GM18867 (cell line): Measurements from ENCODE around the gene ZNF850.
A peak's percentile ranks its signal among the peaks of the same experiment; 100 is the strongest.
"Not testable (repeated sequence)": the region's sequence is repeated elsewhere in the genome, so short reads cannot be mapped to it uniquely, and the experiment has no call there.

Source experiments
- ATAC-seq: cut with Tn5 transposase; IDR thresholded peaks from one replicate; pipeline ENCODE4 v1.9.1; 2021; ENCODE audit warnings: mild to moderate bottlenecking, moderate library complexity; ENCODE audit not compliant: unreplicated experiment

ZNF850 gene

DNA sequence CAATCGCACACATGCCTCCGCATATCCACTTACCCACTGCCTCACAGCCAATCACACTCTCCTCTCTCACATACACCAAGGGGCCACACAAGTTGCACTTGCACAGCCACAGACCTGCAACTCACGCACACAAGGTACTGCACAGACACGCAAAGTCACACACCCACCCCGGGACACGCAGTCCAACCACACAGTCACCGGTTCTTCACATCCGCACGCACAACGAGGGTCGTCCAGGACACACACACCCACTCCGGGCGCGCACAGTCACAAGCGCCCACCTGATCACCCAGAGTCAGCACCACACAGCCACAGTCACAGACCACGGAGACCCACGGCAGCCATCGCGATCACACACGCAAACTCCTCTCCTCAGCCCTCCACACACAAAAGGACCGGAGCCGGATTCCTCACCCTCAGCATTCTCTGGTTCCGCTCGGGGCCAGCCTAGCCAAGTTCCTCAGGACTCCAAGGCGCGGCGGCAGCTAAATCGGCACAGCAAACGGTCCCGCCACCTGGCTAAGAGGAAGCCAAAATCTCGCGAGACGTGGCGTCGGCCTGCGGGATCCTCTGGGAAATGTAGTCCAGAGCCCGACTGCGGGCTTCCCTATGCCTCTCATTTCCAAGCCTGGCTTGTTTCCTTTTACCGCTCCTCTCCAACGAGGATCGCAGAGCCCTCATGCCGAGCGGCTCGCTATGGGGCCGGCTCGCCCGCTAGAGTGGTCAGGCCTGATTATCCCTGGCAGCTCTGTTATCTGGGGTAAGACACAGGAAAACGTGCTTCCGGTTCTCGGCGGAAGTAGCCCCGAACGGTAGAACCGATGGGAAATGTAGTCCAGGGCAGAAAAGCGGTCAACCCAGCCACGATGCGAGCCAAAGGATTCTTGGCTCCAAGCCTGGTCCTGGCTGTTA lies at the start of gene ZNF850:
TSS of gene ZNF850 (minus strand) at position 497 of the 912 bp plus-strand sequence. CDS start 10,201 bp downstream, outside the sequence.
- ATAC-seq, result peak; percentile 92

DNA sequence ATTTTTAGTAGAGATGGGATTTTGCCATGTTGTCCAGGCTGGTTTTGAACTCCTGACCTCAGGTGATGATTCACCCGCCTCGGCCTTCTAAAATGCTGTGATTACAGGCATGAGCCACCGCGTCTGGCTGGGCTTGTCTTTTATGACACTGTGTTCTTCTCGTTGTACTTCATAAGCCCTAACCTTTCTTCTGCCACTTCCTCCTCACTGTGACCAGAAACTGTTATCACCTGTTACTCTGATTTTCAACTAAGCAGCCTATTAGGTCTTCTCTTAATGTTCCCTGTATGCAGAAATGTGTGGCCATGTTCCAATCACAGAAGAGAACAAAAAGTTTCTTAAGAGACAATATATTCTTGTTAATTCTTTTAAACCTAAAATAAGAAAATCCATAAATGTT lies 49.2 kb upstream of the ZNF850 start:
- ATAC-seq, result no peak

DNA sequence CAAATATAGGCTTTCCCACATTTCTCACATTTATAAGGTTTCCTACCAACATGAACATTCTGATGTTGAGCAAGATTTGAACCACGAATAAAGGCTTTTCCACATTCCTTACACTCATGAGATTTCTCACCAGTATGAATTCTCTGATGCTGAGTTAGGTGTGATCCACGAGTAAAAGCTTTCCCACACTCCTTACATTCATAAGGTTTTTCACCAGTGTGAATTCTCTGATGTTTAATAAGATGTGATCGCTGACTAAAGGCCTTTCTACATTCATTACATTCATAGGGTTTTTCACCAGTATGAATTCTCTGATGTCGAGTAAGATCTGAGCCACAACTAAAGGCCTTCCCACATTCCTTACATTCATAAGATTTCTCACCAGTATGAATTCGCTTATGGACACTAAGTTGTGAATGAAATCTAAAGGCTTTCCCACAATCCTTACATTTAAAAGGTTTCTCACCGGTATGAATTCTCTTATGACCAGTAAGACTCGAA lies 46.6 kb upstream of the ZNF850 start:
- ATAC-seq, result no peak

DNA sequence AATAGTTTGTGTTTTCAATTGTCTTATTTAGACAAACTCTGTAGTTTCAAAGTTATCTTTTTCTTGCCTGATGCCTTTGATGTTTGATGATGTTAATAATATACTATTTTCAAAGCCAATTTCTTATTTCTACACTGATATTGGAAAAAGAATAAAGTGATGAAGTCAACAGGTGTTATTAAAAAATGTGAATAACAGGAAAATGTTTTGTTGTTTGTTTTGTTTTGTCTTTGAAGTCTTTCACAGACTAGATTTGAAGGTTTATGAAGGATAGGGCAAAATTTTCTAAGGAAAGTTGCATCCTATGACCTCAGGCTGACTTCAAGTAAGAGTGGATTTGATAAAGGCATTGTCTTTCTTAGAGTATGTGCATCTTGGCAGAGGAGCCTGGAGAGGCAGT lies 34.4 kb upstream of the ZNF850 start:
- no peak for ATAC-seq

DNA sequence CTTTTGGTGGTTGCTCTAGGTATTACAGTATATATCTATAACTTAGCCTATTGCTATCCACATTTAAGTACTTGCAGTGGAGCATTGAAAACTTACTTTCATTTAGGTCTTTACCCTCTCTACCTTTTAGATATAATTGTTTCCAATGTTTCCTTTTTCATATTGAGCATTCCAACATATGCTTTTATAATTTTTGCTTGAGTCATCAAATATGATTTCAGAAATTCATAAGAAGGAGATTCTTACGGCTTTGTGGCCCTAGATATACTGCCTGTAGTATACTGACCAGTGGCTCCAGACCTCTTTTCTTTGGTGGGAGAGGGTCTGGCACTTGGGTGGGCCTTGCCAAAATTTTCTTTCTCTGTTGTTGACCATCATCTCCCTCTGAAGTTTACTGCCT lies 32.8 kb upstream of the ZNF850 start:
- no peak for ATAC-seq

DNA sequence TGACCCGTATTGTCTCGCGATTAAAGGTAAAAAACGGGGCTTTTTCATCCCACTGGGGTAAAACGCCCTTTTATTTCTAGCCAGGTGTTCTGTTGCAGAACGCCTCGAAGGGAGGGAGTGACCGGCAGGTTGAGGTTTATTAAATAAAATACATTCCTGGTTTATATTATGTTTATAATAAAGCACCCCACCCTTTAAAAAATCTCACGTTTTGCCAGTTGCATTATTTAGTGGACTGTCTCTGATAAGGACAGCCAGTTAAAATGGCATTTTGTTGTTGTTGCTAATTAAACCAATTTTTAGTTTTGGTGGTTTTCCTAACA lies 25.1 kb upstream of the ZNF850 start:
- no peak for ATAC-seq

DNA sequence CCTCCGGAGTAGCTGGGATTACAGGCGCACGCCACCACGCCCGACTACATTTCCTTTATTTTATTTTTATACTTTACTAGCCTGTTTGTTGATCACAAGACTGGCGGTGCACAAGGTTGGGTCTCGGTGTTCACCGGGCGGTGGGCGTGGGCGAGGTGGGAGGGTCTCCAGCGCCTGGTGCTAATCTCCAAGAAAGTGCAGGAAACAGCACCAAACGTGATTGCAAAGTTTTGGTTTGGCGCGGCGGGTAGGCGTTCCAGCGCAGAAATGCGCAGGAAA lies 24.0 kb upstream of the ZNF850 start:
- no peak for ATAC-seq

DNA sequence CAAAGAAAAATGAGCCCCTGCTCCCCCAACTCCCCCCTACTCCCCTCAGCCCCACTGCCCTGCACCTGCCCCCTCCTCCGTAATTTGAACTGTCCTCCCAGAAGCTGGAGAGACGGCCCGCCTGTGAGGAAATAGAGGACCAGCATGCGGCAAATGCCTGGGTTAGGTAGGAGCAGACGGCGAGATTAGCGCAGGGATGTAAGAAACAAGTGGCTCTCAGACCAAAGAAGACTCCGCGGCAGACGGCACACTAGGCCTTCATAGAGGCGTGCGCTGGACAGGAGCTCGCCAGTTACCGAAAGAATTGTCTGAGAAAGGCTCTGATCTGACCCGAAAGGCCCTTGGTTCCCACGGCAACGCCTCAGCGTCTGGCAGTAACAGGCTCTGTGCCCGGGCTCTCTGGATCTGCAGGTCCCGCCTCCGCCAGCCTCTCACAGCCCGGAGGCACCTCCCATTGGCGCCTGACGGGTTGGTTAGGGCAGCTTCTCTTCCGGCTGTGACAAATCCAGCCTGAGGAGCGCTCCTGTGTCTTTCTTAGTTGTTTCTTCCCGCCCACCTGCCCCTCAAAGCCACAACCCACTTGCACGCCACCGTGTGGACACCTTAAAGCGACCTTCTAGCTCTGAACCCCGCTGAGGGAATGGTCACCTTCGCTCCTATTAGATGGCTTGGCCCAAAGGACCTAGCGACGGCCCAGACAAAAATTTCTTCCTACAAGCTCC lies 19.0 kb upstream of the ZNF850 start:
- ATAC-seq, result not testable (repeated sequence)

DNA sequence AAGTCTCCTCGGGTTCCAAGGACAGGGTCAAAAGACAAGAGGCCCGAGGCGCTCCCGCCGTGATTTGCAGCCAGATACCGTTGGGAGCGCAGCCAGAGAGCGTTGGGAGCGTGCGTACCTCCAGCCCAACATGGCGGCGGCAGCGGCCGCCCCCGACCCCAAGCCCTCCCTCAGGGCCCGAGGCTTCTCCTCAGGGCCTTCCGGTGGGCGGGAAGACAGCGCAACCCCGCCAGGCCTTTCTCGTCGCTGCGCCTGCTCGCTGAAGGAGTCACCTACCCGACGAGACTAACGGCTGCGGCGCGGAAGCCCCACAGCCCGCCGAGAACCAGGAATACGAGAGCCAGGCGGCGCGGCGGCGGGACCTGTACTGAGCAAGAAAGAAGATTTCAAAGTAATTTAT lies 3.2 kb upstream of the ZNF850 start:
- ATAC-seq, result no peak

DNA sequence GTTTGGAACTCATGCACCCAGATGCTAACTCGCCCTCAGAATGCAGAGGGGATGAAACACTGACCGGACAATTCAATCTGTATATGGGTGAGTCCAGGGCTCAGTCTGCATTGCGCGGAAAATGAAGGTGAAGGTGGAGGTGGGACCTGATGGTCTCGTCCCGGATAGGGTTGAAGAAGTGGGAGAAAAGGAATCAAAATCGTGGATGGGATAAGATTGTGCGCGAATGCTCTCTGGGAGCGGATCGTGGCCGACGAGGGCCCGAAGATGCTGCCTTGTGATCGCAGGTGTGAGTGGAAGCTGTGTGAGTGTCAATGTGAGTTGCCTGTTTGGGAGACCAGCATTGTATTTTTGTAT lies 594 bp upstream of the ZNF850 start:
- ATAC-seq, result no peak

DNA sequence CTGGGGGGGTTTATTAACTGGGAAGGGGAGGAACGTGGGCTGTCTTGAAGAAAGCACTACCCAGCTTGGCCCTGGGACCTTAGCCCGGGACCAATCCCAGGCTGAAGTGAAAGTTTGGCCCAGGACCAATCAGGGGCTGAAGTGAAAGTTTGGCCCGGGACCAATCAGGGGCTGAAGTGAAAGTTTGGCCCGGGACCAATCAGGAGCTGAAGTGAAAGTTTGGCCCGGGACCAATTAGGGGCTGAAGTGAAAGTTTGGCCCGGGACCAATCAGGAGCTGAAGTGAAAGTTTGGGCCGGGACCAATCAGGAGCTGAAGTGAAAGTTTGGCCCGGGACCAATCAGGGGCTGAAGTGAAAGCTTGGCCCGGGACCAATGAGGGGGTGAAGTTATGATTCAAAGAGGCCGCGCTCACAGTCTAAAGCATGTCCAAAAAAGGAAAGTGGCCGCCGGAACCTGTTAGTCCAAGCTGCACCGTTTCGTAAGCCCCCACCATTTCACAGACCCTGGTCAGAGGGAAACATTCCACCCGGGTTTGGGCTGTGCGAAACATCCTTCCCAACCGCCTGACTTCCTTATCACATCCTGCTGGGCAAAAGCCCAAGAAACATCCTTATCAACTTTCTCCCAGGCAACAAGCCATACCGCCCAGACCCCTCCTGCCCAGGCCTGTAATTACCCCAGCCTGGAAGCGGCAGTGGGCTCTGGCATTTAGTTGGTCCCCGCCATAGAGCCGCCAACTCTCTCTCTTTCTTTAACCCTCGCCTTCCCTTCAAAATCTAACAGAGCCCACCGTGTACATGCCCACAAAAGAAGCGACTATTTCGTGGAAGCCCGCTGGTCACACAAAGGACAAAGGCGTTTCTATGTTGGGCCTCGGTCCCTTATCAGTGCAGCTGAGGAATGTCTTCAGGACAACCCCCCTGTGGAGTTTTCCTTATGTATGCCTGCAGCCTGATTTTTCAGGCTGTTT lies 1.1 kb downstream of the ZNF850 start:
- ATAC-seq, result no peak

DNA sequence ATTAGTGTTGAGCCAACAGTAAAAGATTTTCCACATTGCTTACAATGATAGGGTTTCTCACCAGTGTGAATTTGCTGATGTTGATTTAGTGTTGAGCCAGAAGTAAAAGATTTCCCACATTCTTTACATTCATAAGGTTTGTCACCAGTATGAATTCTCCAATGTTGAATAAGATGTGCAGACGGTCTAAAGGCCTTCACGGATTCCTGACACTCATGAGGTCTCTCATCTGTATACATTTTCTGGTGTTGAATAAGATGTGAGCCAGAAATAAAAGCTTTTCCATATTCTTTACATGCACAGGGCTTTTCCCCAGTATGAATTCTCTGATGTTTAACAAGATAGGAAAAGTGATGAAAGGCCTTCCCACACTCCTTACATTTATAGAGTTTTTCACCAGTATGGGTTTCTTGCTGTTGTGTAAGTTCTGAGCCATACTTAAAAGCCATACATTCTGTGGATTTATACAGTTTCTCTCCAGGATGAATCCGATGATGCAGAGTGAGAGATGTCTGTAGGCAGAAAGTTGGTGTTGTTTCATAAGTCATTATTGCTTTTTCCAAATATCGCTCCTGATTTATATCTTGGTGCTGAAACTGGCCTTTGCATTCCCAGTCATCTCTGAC lies 22.4 kb downstream of the ZNF850 start:
- no peak for ATAC-seq

DNA sequence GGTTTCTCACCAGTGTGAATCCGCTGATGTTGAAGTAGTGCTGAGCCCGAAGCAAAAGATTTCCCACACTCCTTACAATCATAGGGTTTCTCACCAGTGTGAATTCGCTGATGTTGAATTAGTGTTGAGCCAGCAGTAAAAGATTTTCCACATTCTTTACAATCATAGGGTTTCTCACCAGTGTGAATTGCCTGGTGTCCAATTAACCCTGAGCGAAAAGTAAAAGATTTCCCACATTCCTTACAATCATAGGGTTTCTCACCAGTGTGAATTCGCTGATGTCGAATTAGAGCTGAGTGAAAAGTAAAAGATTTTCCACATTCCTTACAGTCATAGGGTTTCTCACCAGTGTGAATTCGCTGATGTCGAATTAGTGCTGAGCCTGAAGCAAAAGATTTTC lies 23.0 kb downstream of the ZNF850 start:
- ATAC-seq, result not testable (repeated sequence)

DNA sequence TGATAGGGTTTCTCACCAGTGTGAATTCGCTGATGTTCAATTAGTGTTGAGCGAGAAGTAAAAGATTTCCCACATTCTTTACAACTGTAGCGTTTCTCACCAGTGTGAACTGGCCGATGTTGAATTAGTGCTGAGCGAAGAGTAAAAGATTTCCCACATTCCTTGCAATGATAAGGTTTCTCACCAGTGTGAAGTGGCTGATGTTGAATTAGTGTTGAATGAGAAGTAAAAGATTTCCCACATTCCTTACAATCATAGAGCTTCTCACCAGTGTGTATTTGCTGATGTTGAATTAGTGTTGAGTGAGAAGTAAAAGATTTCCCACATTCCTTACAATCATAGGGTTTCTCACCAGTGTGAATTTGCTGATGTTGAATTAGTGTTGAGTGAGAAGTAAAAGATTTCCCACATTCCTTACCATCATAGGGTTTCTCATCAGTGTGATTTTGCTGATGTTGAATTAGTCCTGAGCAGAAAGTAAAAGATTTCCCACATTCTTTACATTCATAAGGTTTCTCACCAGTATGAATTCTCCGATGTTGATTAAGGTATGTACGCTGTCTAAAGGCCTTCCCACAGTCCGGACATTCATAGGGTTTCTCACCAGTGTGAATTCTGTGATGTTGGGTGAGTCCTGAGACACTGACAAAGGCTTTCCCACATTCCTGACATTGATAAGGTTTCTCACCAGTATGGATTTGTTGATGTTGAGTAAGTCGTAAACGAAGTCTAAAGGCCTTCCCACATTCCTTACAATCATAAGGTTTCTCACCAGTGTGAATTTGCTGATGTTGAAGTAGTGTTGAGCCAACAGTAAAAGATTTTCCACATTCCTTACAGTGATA lies 24.0 kb downstream of the ZNF850 start:
- ATAC-seq, result no peak

DNA sequence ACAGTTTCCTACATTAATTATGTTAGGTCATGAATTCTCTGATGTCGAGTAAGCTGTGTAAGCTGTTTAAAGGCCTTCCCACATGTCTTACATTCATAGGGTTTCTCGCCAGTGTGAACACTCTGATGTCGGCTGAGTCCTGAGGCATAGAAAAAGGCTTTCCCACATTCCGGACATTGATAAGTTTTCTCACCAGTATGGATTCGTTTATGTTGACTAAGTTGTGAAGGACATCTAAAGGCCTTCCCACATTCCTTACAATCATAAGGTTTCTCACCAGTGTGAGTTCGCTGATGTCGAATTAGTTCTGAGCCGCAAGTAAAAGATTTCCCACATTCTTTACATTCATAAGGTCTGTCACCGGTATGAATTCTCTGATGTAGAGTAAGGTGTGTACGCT lies 24.9 kb downstream of the ZNF850 start:
- ATAC-seq, result no peak

DNA sequence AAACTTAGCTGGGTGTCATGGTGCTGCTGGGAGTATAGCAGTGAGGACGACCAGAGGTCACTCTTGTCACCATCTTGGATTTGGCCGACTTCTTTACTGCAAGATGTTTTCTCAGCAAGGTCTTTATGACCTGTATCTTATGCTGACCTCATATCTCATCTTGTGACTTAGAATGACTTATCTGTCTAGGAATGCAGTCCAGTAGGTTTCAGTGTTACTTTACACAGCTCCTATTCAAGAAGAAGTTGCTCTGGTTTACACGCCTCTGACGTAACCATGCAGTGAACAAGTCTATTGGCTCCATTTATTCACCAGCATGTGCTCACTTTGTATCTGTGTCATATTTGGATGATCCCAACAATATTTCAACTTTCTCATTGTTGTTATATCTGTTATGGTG lies 26.7 kb downstream of the ZNF850 start:
- no peak for ATAC-seq

DNA sequence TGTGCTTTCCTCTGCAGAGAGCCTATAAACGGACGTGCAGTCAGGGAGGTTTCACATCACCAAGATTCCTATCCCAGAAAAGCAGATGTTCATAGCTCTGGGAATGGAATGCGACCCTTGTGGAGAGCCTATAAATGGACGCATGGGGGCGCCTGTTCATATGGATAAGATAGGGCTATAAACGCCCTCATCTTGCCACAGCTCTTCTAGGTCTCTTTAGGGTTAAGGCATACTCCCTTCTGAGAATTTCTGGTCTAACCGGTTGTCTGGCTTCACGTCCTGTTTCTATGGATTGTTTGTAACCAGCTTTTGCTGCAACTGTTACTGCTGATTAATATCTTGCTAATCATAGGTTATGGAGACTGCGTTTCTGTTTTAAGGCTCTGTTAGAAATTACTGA lies 36.4 kb downstream of the ZNF850 start:
- not testable (repeated sequence) for ATAC-seq

DNA sequence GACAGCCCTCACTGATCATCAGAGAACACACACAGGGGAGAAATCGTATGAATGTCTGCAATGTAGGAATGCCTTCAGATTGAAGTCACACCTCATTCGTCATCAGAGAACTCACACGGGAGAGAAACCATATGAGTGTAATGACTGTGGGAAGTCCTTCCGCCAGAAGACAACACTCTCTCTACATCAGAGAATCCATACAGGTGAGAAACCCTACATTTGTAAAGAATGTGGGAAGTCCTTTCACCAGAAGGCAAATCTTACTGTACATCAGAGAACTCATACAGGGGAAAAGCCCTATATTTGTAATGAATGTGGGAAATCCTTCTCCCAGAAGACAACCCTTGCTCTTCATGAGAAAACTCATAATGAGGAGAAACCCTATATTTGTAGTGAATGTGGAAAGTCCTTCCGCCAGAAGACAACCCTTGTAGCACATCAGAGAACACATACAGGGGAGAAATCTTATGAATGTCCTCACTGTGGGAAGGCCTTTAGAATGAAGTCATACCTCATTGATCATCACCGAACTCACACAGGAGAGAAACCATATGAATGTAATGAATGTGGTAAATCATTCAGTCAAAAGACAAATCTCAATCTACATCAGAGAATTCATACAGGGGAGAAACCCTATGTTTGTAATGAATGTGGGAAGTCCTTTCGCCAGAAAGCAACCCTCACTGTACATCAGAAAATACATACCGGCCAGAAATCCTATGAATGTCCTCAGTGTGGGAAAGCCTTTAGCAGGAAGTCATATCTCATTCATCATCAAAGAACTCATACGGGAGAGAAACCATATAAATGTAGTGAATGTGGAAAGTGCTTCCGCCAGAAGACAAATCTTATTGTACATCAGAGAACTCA lies 52.7 kb downstream of the ZNF850 start:
- ATAC-seq, result no peak

DNA sequence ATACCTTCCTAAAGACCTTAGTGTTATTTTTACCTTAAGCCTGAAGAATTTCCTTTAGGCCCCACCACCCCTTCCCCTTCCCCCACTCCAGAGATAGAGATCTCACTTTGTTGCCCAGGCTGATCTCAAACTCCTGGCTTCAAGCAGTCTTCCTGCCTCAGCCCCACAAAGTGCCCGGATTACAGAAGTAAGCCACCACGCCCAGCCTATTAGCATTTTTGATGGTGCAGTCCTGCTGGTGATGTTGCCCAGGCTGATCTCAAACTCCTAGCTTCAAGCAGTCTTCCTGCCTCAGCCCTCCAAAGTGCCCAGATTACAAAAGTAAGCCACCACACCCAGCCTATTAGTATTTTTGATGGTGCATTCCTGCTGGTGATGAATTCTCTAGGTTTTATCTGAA lies 63.2 kb downstream of the ZNF850 start:
- ATAC-seq, result no peak
